Muscle of leg (tissue), 16 donors: ENCODE results near the gene KRAS. TPM values are rescaled to one million over a fixed set of nuclear protein-coding genes. Genes with fewer than 3 reads are reported as not detected.
"Not testable (repeated sequence)": the region's sequence is repeated elsewhere in the genome, so short reads cannot be mapped to it uniquely, and the experiment has no call there.

Experiments used
- DNase-seq: peaks from one replicate; pipeline ENCODE4 v3.0.0; 2013
- H3K27ac ChIP-seq: one replicate; pipeline ENCODE4 v1.5.1; 2013; ENCODE audit warnings: mild to moderate bottlenecking, low read length, control low read depth
- H3K27me3 ChIP-seq: one replicate; pipeline ENCODE4 v1.6.1; 2013; ENCODE audit warnings: low read length; ENCODE audit not compliant: control insufficient read depth, insufficient read depth
- H3K36me3 ChIP-seq: one replicate; pipeline ENCODE4 v1.6.1; 2013; ENCODE audit warnings: low read length; ENCODE audit not compliant: control insufficient read depth, insufficient read depth
- H3K4me1 ChIP-seq: one replicate; pipeline ENCODE4 v1.6.1; 2013; ENCODE audit warnings: low read length; ENCODE audit not compliant: control insufficient read depth, insufficient read depth
- H3K4me3 ChIP-seq: one replicate; pipeline ENCODE4 v1.5.1; 2013; ENCODE audit warnings: low read length, control low read depth
- H3K9me3 ChIP-seq: replicated peaks from 2 replicates; pipeline ENCODE4 v1.6.1; 2013; ENCODE audit warnings: low read depth, low read length; ENCODE audit not compliant: control insufficient read depth
- WGBS: methylation state at CpG from one replicate; pipeline ENCODE4 v1.1.5; 2013; ENCODE audit warnings: missing lambda C conversion rate; ENCODE audit not compliant: insufficient coverage; 5-methylcytosine and 5-hydroxymethylcytosine counted together
- long read RNA-seq, 11 donors: transcript quantifications; one replicate each; lab custom pipeline, GENCODE V29; 2026
- polyA plus RNA-seq, 8 donors: library from polyadenylated mRNA; unstranded; fragments of 120-200 nt; gene quantifications; one replicate each; pipeline versions ENCODE4 v1.2.1 to v1.2.3, GENCODE V29; 2013; ENCODE audit warnings: inconsistent platforms in 1 of 8, low replicate concordance in 1 of 8; ENCODE audit not compliant: insufficient read length in 8 of 8, insufficient read depth in 1 of 8
- total RNA-seq: library from RNA; stranded (reverse); fragments of 120-200 nt; gene quantifications from one replicate; pipeline ENCODE4 v1.2.4, GENCODE V29; 2013

The KRAS gene
- total RNA-seq = 10.1 TPM
- 10 to 100 TPM; 14.3 to 25.6 (median 18.7) TPM for polyA plus RNA-seq
- long read RNA-seq, donor 1, full-length matches to known transcripts = 3 of 3 reads
- long read RNA-seq, donor 1, partial matches to known transcripts = 0 of 3 reads
- long read RNA-seq, donor 1, other reads (novel, unspliced or antisense) = 0 of 3 reads
- long read RNA-seq, donor 2 = 0 reads
- long read RNA-seq, donor 3, full-length matches to known transcripts = 10 of 10 reads
- long read RNA-seq, donor 3, partial matches to known transcripts = 0 of 10 reads
- long read RNA-seq, donor 3, other reads (novel, unspliced or antisense) = 0 of 10 reads
- long read RNA-seq, donor 4, full-length matches to known transcripts = 5 of 5 reads
- long read RNA-seq, donor 4, partial matches to known transcripts = 0 of 5 reads
- long read RNA-seq, donor 4, other reads (novel, unspliced or antisense) = 0 of 5 reads
- long read RNA-seq, donor 5, full-length matches to known transcripts = 21 of 21 reads
- long read RNA-seq, donor 5, partial matches to known transcripts = 0 of 21 reads
- long read RNA-seq, donor 5, other reads (novel, unspliced or antisense) = 0 of 21 reads
- long read RNA-seq, donor 6, full-length matches to known transcripts = 4 of 4 reads
- long read RNA-seq, donor 6, partial matches to known transcripts = 0 of 4 reads
- long read RNA-seq, donor 6, other reads (novel, unspliced or antisense) = 0 of 4 reads
- long read RNA-seq, donor 7, full-length matches to known transcripts = 8 of 8 reads
- long read RNA-seq, donor 7, partial matches to known transcripts = 0 of 8 reads
- long read RNA-seq, donor 7, other reads (novel, unspliced or antisense) = 0 of 8 reads
- long read RNA-seq, donor 8, full-length matches to known transcripts = 3 of 3 reads
- long read RNA-seq, donor 8, partial matches to known transcripts = 0 of 3 reads
- long read RNA-seq, donor 8, other reads (novel, unspliced or antisense) = 0 of 3 reads
- long read RNA-seq, donor 9, full-length matches to known transcripts = 6 of 43 reads
- long read RNA-seq, donor 9, partial matches to known transcripts = 8 of 43 reads
- long read RNA-seq, donor 9, other reads (novel, unspliced or antisense) = 29 of 43 reads
- long read RNA-seq, donor 10, full-length matches to known transcripts = 5 of 5 reads
- long read RNA-seq, donor 10, partial matches to known transcripts = 0 of 5 reads
- long read RNA-seq, donor 10, other reads (novel, unspliced or antisense) = 0 of 5 reads
- long read RNA-seq, donor 11, full-length matches to known transcripts = 6 of 6 reads
- long read RNA-seq, donor 11, partial matches to known transcripts = 0 of 6 reads
- long read RNA-seq, donor 11, other reads (novel, unspliced or antisense) = 0 of 6 reads

DNA sequence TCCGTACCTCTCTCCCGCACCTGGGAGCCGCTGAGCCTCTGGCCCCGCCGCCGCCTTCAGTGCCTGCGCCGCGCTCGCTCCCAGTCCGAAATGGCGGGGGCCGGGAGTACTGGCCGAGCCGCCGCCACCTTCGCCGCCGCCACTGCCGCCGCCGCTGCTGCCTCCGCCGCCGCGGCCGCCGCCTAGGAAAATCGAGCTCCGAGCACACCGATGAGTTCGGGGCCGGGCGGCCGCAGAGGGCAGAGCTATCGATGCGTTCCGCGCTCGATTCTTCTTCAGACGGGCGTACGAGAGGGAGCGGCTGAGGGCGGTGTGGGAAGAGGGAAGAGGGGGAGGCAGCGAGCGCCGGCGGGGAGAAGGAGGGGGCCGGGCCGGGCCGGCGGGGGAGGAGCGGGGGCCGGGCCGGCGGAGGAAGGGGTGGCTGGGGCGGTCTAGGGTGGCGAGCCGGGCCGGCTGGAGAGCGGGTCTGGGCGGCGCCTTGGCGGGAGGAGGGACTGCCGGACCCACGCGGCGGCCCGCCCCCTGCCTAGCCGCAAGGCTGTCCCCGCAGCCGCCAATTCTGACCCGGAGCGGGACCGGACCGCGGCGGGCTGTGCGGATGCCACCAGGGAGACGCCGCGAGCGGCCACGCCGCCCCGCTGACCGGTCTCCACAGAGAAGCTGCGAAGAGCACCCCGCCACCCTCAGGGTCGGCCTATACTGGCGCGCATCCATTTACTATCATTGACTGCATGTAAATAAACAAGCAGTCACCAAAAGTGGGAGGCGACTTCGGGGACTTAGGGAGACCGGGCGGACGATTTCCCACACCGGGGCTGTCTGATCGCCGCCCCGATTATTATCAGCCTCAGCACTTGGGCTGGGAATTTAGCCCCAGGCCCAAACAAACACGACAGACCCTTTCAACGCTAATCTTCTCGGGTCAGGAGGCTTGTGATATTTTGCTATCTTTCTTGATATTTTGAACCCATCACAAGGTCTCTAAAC, at the start of gene KRAS:
KRAS (minus strand) TSS at position 186 of the 987 bp plus-strand sequence.
- WGBS = under 1% methylated on average over 96 of the region's 105 CpGs
- H3K27me3 ChIP-seq = no peaks in the 10 kb centered on the region
- DNase-seq = peak; percentile 99

DNA sequence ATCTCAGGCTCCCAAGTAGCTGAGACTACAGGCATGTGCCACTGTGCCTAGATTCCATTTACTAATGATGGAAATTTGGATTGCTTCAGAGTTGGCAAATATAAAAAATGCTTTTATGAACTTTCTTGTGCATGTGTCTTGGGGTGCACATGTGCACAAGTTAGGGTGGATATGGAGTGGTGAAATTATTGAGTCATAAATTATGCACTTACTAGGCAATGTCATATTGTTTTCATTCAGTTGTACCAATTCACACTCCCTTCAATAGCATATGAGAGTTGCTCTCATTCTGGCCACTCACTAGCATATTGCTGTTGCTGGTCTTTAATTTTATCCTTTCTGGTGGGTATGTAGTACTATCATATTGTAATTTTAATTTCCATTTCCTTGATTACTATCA, 45.7 kb upstream of the KRAS start:
- no peak overlapping the region for H3K4me3 ChIP-seq
- no peaks in the 10 kb centered on the region for H3K27me3 ChIP-seq
- H3K36me3 ChIP-seq = no peaks in the 10 kb centered on the region
- no peak overlapping the region for H3K27ac ChIP-seq
- DNase-seq = no peak
- H3K9me3 ChIP-seq = no peaks in the 10 kb centered on the region
- H3K4me1 ChIP-seq = no peaks in the 10 kb centered on the region

More for the DNA sequence above, at the start of gene KRAS:
- H3K4me1 ChIP-seq = peaks cover 6% of the 10 kb centered on the region
- peak within 1 kb of the TSS; percentile 87 for H3K4me3 ChIP-seq
- peak within 1 kb of the TSS; percentile 92 for H3K27ac ChIP-seq
- H3K9me3 ChIP-seq = no peaks in the 10 kb centered on the region
- H3K36me3 ChIP-seq = no peaks in the 10 kb centered on the region

DNA sequence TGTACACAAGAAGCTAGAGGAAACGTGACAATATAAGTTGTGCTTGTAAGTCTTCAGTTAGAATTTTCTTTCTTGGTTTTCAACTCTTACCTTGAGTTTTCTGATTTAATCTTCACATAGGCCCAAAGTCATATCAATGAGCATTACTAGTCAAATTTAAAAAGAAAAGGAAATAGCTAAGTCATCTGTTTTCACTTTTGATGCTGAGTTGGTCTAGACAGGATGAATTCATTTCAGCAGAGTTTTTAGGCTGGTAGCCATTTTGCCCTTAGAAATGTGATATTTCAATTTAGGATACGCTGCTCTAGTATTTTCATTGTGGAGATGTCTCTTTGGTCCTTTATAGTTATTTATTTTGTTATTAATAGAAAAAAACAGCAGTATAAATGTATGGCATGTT, 44.6 kb upstream of the KRAS start:
- WGBS = no CpG with 5 or more reads among the region's 2 CpGs
- Histone ChIP-seq H3K4me1 (no peaks in the 10 kb centered on the region), H3K27me3 (no peaks in the 10 kb centered on the region), H3K4me3 (no peak overlapping the region), H3K36me3 (no peaks in the 10 kb centered on the region), H3K9me3 (no peaks in the 10 kb centered on the region), H3K27ac (no peak overlapping the region)
- peak; percentile 3 for DNase-seq

DNA sequence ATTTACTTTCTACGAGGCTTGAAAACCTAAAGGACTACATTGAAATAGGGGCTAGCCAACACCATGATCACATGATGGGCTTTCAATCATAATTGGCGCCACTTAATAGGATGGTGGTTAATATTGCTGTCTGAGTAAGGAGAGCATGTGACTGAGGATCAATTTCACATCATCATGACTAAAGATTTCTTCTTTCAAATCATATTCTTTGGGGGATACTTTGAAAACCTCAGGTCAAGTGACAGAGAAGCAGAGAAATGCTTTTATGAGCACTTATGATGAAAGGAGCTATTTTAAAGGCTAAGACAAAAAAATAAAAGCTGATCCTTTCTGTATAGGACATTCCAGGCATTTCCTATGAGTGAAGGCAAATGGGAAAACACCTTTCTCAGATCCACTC, 42.9 kb upstream of the KRAS start:
- Histone ChIP-seq H3K4me1 (no peaks in the 10 kb centered on the region), H3K4me3 (no peak overlapping the region), H3K27ac (no peak overlapping the region), H3K36me3 (no peaks in the 10 kb centered on the region), H3K27me3 (no peaks in the 10 kb centered on the region), H3K9me3 (no peaks in the 10 kb centered on the region)
- DNase-seq = no peak
- no CpG with 5 or more reads among the region's 2 CpGs for WGBS

DNA sequence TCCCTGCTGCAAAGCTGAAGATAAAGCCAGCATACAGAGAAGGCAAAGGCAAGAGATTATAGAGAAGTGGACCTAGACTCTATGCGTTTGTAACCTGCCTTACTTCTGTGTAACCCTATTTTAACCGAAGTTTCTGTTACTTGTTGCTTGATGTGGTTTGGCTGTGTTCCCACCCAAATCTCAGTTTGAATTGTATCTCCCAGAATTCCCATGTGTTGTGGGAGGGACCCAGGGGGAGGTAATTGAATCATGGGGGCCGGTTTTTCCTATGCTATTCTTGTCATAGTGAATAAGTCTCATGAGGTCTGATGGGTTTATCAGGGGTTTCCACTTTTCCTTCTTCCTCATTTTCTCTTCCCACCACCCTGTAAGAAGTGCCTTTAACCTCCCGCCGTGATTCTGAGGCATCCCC, 42.1 kb upstream of the KRAS start:
- H3K4me1 ChIP-seq, DNase-seq, H3K27me3 ChIP-seq, H3K4me3 ChIP-seq, H3K9me3 ChIP-seq, H3K27ac ChIP-seq, H3K36me3 ChIP-seq: not testable (repeated sequence)
- WGBS = no CpG with 5 or more reads among the region's 5 CpGs

DNA sequence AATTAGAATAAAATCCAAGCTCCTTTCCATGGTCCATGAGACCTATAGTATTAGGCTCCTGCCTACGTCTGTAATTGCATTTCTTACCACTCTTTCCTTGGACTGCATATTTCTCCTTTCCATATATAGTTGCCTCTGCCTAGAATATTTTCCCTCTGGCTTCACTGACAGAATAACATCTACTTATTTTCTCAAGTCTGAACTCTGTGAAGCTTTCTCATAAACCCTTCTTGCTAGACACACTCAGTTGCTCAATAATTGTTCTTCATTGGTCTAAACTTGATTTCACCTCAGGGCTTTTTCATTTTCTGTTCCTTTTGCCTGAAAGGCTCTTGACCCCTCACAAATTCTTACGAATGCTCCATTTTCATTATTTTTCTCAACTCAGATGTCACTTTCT, 36.9 kb upstream of the KRAS start:
- no peaks in the 10 kb centered on the region for H3K9me3 ChIP-seq
- H3K27me3 ChIP-seq = no peaks in the 10 kb centered on the region
- no peaks in the 10 kb centered on the region for H3K4me1 ChIP-seq
- H3K27ac ChIP-seq = no peak overlapping the region
- H3K4me3 ChIP-seq = no peak overlapping the region
- no peak for DNase-seq
- WGBS = 94% methylated on average over 2 of the region's 2 CpGs
- H3K36me3 ChIP-seq = no peaks in the 10 kb centered on the region

DNA sequence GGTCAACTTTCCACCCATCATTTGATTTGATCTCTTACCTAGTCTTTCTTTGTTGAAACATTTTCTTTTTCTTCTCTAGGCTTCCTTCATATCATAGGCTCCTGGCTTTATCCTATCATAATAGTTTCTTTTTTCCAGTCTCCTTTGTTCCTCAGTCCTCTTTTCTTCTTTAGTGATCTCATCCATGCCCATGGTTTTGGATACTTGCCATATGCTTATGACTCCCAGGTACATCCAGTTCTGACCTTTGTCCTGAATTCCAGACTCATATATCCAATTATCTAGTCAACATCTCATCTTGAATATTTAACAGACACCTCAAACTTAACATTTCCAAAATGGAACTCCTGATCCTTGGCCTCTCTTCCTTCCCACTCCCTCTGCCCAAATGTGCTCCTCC, 36.1 kb upstream of the KRAS start:
- Histone ChIP-seq H3K27ac (no peak overlapping the region), H3K4me3 (no peak overlapping the region), H3K27me3 (no peaks in the 10 kb centered on the region), H3K36me3 (no peaks in the 10 kb centered on the region), H3K9me3 (no peaks in the 10 kb centered on the region), H3K4me1 (no peaks in the 10 kb centered on the region)
- no peak for DNase-seq

DNA sequence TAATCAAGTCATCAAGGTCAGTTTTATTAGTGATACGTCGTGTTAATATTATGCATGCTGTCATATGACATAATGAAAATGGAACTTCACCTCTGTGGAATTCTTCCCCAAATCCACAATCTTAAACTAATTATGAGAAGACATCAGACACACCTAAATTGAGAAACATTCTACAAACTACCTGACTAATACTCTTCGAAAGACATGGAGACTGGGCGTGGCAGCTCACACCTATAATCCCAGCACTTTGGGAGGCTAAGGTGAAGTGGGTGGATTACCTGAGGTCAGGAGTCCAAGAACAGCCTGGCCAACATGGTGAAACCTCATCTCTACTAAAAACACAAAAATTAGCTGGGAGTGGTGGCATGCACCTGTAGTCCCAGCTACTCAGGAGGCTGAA, 33.3 kb upstream of the KRAS start:
- no peak overlapping the region for H3K4me3 ChIP-seq
- H3K9me3 ChIP-seq = no peaks in the 10 kb centered on the region
- no peak for DNase-seq
- no CpG with 5 or more reads among the region's 4 CpGs for WGBS
- H3K4me1 ChIP-seq = no peaks in the 10 kb centered on the region
- H3K27ac ChIP-seq = no peak overlapping the region
- no peaks in the 10 kb centered on the region for H3K27me3 ChIP-seq
- no peaks in the 10 kb centered on the region for H3K36me3 ChIP-seq

DNA sequence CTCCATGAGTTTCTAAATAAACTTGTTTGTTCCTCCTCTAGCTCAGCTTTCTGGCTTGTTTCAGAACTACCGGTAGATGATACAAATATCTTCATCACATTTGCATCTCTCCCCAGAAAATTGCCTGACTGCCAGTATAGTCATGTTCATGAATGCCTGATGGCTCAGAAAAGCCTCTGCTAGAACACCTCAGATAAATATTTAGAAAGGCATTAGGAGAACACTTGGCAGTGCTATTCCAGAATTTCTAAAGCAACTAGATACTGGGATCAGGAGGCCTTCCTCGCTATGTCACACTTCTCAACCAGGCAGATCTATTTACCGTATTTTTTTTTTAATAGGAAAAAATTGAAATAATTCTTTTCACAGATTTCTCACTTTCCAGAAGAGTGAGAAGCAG, 32.3 kb upstream of the KRAS start:
- no peak for DNase-seq
- no peak overlapping the region for H3K27ac ChIP-seq
- WGBS = no CpG with 5 or more reads among the region's 3 CpGs
- no peaks in the 10 kb centered on the region for H3K9me3 ChIP-seq
- H3K27me3 ChIP-seq = no peaks in the 10 kb centered on the region
- no peak overlapping the region for H3K4me3 ChIP-seq
- H3K36me3 ChIP-seq = no peaks in the 10 kb centered on the region
- H3K4me1 ChIP-seq = no peaks in the 10 kb centered on the region
